ENCODE results near the gene MTTP. TPM values are rescaled to one million over a fixed set of nuclear protein-coding genes. Genes with fewer than 3 reads are reported as not detected.
"Not testable (repeated sequence)": the region's sequence is repeated elsewhere in the genome, so short reads cannot be mapped to it uniquely, and the experiment has no call there.

The MTTP gene
- total RNA-seq = under 1 TPM in 1 of 2 donors, not detected in 1; 0.64 TPM

GRCh38 chr4:99574530-99575324 lies at the start of gene MTTP:
Gene MTTP, plus strand, starts transcription at chr4:99574824. Its CDS starts 86 bp downstream, at chr4:99574910.
- DNase-seq (ENCODE audit: low spot score) (no peak), ATAC-seq (no peak)
- Mint-ChIP-seq H3K27ac (no peak within 1 kb of the TSS), H3K9me3 (no peaks in the 10 kb centered on the region), H3K27me3 (peaks cover 29 to 53% of the 10 kb centered on the region in 2 donors), H3K4me3 (no peak within 1 kb of the TSS), H3K36me3 (no peaks in the 10 kb centered on the region), H3K4me1 (ENCODE audit: low read depth in 2 of 2) (no peaks in the 10 kb centered on the region)

GRCh38 chr4:99529228-99529627 lies 45.4 kb upstream of the MTTP start:
- Mint-ChIP-seq H3K4me3 (no peak overlapping the region), H3K27me3 (peaks cover 25 to 60% of the 10 kb centered on the region in 2 donors), H3K4me1 (ENCODE audit: low read depth in 2 of 2) (no peaks in the 10 kb centered on the region), H3K36me3 (no peaks in the 10 kb centered on the region), H3K9me3 (no peaks in the 10 kb centered on the region), H3K27ac (no peak overlapping the region)
- ATAC-seq = no peak
- no peak for DNase-seq (ENCODE audit: low spot score)

- ATAC-seq = no peak
- Mint-ChIP-seq H3K27ac (no peak overlapping the region), H3K27me3 (peaks cover 23 to 56% of the 10 kb centered on the region in 2 donors), H3K4me1 (ENCODE audit: low read depth in 2 of 2) (no peaks in the 10 kb centered on the region), H3K9me3 (no peaks in the 10 kb centered on the region), H3K4me3 (no peak overlapping the region), H3K36me3 (no peaks in the 10 kb centered on the region)
- no peak for DNase-seq (ENCODE audit: low spot score)
These were observed 44.7 kb upstream of the MTTP start for GRCh38 chr4:99529956-99530355.

- not testable (repeated sequence) for DNase-seq (ENCODE audit: low spot score); H3K4me3 Mint-ChIP-seq; H3K9me3 Mint-ChIP-seq; H3K4me1 Mint-ChIP-seq (ENCODE audit: low read depth in 2 of 2); ATAC-seq; H3K27ac Mint-ChIP-seq; H3K36me3 Mint-ChIP-seq
- peaks cover 18 to 48% of the 10 kb centered on the region in 2 donors for H3K27me3 Mint-ChIP-seq
These were observed 39.9 kb upstream of the MTTP start for GRCh38 chr4:99534699-99535098.

- Mint-ChIP-seq H3K27me3 (peaks cover 11 to 35% of the 10 kb centered on the region in 2 donors), H3K27ac (no peak overlapping the region), H3K36me3 (no peaks in the 10 kb centered on the region), H3K4me3 (no peak overlapping the region), H3K4me1 (ENCODE audit: low read depth in 2 of 2) (no peaks in the 10 kb centered on the region), H3K9me3 (no peaks in the 10 kb centered on the region)
- ATAC-seq = peak in 1 of 2 donors; percentile 13
- no peak for DNase-seq (ENCODE audit: low spot score)
These were observed 38.4 kb upstream of the MTTP start for GRCh38 chr4:99536271-99536670.

- H3K27me3 Mint-ChIP-seq = peaks cover 11 to 39% of the 10 kb centered on the region in 2 donors
- H3K9me3 Mint-ChIP-seq = no peaks in the 10 kb centered on the region
- no peak for DNase-seq (ENCODE audit: low spot score)
- no peaks in the 10 kb centered on the region for H3K36me3 Mint-ChIP-seq
- H3K27ac Mint-ChIP-seq = no peak overlapping the region
- no peak for ATAC-seq
- H3K4me3 Mint-ChIP-seq = no peak overlapping the region
- no peaks in the 10 kb centered on the region for H3K4me1 Mint-ChIP-seq (ENCODE audit: low read depth in 2 of 2)
These were observed 37.8 kb upstream of the MTTP start for GRCh38 chr4:99536848-99537247.

- H3K27ac Mint-ChIP-seq = no peak overlapping the region
- no peak overlapping the region for H3K4me3 Mint-ChIP-seq
- H3K36me3 Mint-ChIP-seq = no peaks in the 10 kb centered on the region
- H3K9me3 Mint-ChIP-seq = no peaks in the 10 kb centered on the region
- peaks cover 8 to 32% of the 10 kb centered on the region in 2 donors for H3K27me3 Mint-ChIP-seq
- no peak for DNase-seq (ENCODE audit: low spot score)
- H3K4me1 Mint-ChIP-seq (ENCODE audit: low read depth in 2 of 2) = no peaks in the 10 kb centered on the region
- ATAC-seq = no peak
These were observed 37.0 kb upstream of the MTTP start for GRCh38 chr4:99537674-99538073.

- H3K4me3 Mint-ChIP-seq = no peak overlapping the region
- H3K9me3 Mint-ChIP-seq = no peaks in the 10 kb centered on the region
- ATAC-seq = no peak
- H3K4me1 Mint-ChIP-seq (ENCODE audit: low read depth in 2 of 2) = no peaks in the 10 kb centered on the region
- DNase-seq (ENCODE audit: low spot score) = no peak
- H3K27me3 Mint-ChIP-seq = peaks cover 6 to 19% of the 10 kb centered on the region in 2 donors
- no peak overlapping the region for H3K27ac Mint-ChIP-seq
- peaks cover 4% of the 10 kb centered on the region for H3K36me3 Mint-ChIP-seq
These were observed 34.2 kb upstream of the MTTP start for GRCh38 chr4:99540277-99540939.

GRCh38 chr4:99552872-99553271 lies 21.8 kb upstream of the MTTP start:
- DNase-seq (ENCODE audit: low spot score) (no peak), ATAC-seq (no peak)
- Mint-ChIP-seq H3K27ac (no peak overlapping the region), H3K4me3 (no peak overlapping the region), H3K9me3 (no peaks in the 10 kb centered on the region), H3K4me1 (ENCODE audit: low read depth in 2 of 2) (no peaks in the 10 kb centered on the region), H3K27me3 (no peaks in the 10 kb centered on the region), H3K36me3 (peaks cover 4% of the 10 kb centered on the region)

GRCh38 chr4:99563310-99564186 lies 11.1 kb upstream of the MTTP start, which contains the start of gene TRMT10A:
Gene TRMT10A, minus strand, starts transcription at chr4:99564039. Its CDS starts 4,701 bp downstream, at chr4:99559338.
- H3K4me1 Mint-ChIP-seq (ENCODE audit: low read depth in 2 of 2) = peaks cover 3 to 5% of the 10 kb centered on the region in 2 donors
- DNase-seq (ENCODE audit: low spot score) (peak; percentile 97), ATAC-seq (peak; percentile 97 to 98)
- peaks cover 21 to 25% of the 10 kb centered on the region in 2 donors for H3K27me3 Mint-ChIP-seq
- peak within 1 kb of the TSS; percentile 88 for H3K4me3 Mint-ChIP-seq
- H3K9me3 Mint-ChIP-seq = no peaks in the 10 kb centered on the region
- peak within 1 kb of the TSS; percentile 94 to 99 for H3K27ac Mint-ChIP-seq
- no peaks in the 10 kb centered on the region for H3K36me3 Mint-ChIP-seq

GRCh38 chr4:99564921-99565320 lies 9.7 kb upstream of the MTTP start:
- peaks cover 29 to 39% of the 10 kb centered on the region in 2 donors for H3K27me3 Mint-ChIP-seq
- H3K4me1 Mint-ChIP-seq (ENCODE audit: low read depth in 2 of 2) = peaks cover 3 to 5% of the 10 kb centered on the region in 2 donors
- no peaks in the 10 kb centered on the region for H3K36me3 Mint-ChIP-seq
- H3K27ac Mint-ChIP-seq = peak overlapping the region in 1 of 2 donors; percentile 44
- peak overlapping the region; percentile 54 for H3K4me3 Mint-ChIP-seq
- ATAC-seq (no peak), DNase-seq (ENCODE audit: low spot score) (no peak)
- H3K9me3 Mint-ChIP-seq = no peaks in the 10 kb centered on the region

- H3K9me3 Mint-ChIP-seq = no peaks in the 10 kb centered on the region
- H3K36me3 Mint-ChIP-seq = no peaks in the 10 kb centered on the region
- no peak overlapping the region for H3K4me3 Mint-ChIP-seq
- no peak overlapping the region for H3K27ac Mint-ChIP-seq
- H3K4me1 Mint-ChIP-seq (ENCODE audit: low read depth in 2 of 2) = no peaks in the 10 kb centered on the region
- ATAC-seq = no peak
- H3K27me3 Mint-ChIP-seq = peaks cover 44 to 66% of the 10 kb centered on the region in 2 donors
- no peak for DNase-seq (ENCODE audit: low spot score)
These were observed 2.7 kb upstream of the MTTP start for GRCh38 chr4:99571883-99572282.

GRCh38 chr4:99572527-99573240 lies 1.9 kb upstream of the MTTP start:
- H3K36me3 Mint-ChIP-seq = no peaks in the 10 kb centered on the region
- no peaks in the 10 kb centered on the region for H3K4me1 Mint-ChIP-seq (ENCODE audit: low read depth in 2 of 2)
- no peak for ATAC-seq
- no peak overlapping the region for H3K4me3 Mint-ChIP-seq
- no peaks in the 10 kb centered on the region for H3K9me3 Mint-ChIP-seq
- H3K27ac Mint-ChIP-seq = no peak overlapping the region
- peaks cover 37 to 60% of the 10 kb centered on the region in 2 donors for H3K27me3 Mint-ChIP-seq
- DNase-seq (ENCODE audit: low spot score) = no peak

Data from natural killer cell treated with Interleukin-12 subunit alpha and Interleukin-12 subunit beta and Interleukin-15 and Interleukin-18, amount 100 ng/mL, for 72 hours (primary cell).